HG03039 (cell line): ENCODE measurements around the gene GOLIM4.

Experiments used
- ATAC-seq: cut with Tn5 transposase; IDR thresholded peaks from one replicate; pipeline ENCODE4 v1.9.1; 2021; ENCODE audit warnings: mild to moderate bottlenecking, moderate library complexity; ENCODE audit not compliant: unreplicated experiment

GOLIM4 gene

GRCh38 chr3:168002786-168003368 is 92.8 kb downstream of the GOLIM4 start:
- no peak for ATAC-seq

GRCh38 chr3:168001244-168001643 is 94.5 kb downstream of the GOLIM4 start:
- ATAC-seq, result no peak

GRCh38 chr3:167998253-167998652 is 97.5 kb downstream of the GOLIM4 start:
- no peak for ATAC-seq

- no peak for ATAC-seq
These were observed 99.2 kb downstream of the GOLIM4 start for GRCh38 chr3:167996514-167996913.

- ATAC-seq, result no peak
These were observed 103.3 kb downstream of the GOLIM4 start for GRCh38 chr3:167992381-167992780.

- no peak for ATAC-seq
These were observed 104.5 kb downstream of the GOLIM4 start for GRCh38 chr3:167991213-167991612.

GRCh38 chr3:167989999-167990398 is 105.7 kb downstream of the GOLIM4 start:
- ATAC-seq, result no peak

GRCh38 chr3:167989066-167989465 is 106.7 kb downstream of the GOLIM4 start:
- ATAC-seq, result no peak

GRCh38 chr3:167983583-167983982 is 112.1 kb downstream of the GOLIM4 start:
- ATAC-seq, result no peak

GRCh38 chr3:167978486-167978885 is 117.2 kb downstream of the GOLIM4 start:
- no peak for ATAC-seq

GRCh38 chr3:167978071-167978470 is 117.7 kb downstream of the GOLIM4 start:
- no peak for ATAC-seq

GRCh38 chr3:167976516-167977361 is 119.0 kb downstream of the GOLIM4 start:
- ATAC-seq, result no peak

GRCh38 chr3:167973901-167974300 is 121.8 kb downstream of the GOLIM4 start:
- no peak for ATAC-seq

- no peak for ATAC-seq
These were observed 122.7 kb downstream of the GOLIM4 start for GRCh38 chr3:167973046-167973445.

GRCh38 chr3:167972502-167972901 is 123.2 kb downstream of the GOLIM4 start:
- no peak for ATAC-seq

GRCh38 chr3:167969548-167969947 is 126.2 kb downstream of the GOLIM4 start:
- ATAC-seq, result no peak

GRCh38 chr3:167967257-167968036 is 128.3 kb downstream of the GOLIM4 start:
- no peak for ATAC-seq
